Left lobe of liver (tissue), 2 donors: Measurements from ENCODE around the gene HDDC3. TPM values are rescaled to one million over a fixed set of nuclear protein-coding genes. Genes with fewer than 3 reads are reported as not detected.

Experiments
- ATAC-seq: fragments of 200-7000 bp; cut with Tn5 transposase; one replicate; pipeline ENCODE4 v1.9.1; 2020; ENCODE audit warnings: mild to moderate bottlenecking, moderate library complexity
- DNase-seq: peaks from one replicate; pipeline ENCODE4 v3.0.0-alpha.2; 2020; ENCODE audit warnings: low spot score
- total RNA-seq: library from RNA; stranded (reverse); gene quantifications from one replicate; pipeline ENCODE4 v1.2.1, GENCODE V29; 2021
- donor health status: DM: no; HTN: no; CAD: no; lungs with moderate emphysema.
- donor health status: DM: no; HTN: yes; CAD: no.

HDDC3 gene
- total RNA-seq, 1 donor from 2014 or later = 9.0 TPM

DNA sequence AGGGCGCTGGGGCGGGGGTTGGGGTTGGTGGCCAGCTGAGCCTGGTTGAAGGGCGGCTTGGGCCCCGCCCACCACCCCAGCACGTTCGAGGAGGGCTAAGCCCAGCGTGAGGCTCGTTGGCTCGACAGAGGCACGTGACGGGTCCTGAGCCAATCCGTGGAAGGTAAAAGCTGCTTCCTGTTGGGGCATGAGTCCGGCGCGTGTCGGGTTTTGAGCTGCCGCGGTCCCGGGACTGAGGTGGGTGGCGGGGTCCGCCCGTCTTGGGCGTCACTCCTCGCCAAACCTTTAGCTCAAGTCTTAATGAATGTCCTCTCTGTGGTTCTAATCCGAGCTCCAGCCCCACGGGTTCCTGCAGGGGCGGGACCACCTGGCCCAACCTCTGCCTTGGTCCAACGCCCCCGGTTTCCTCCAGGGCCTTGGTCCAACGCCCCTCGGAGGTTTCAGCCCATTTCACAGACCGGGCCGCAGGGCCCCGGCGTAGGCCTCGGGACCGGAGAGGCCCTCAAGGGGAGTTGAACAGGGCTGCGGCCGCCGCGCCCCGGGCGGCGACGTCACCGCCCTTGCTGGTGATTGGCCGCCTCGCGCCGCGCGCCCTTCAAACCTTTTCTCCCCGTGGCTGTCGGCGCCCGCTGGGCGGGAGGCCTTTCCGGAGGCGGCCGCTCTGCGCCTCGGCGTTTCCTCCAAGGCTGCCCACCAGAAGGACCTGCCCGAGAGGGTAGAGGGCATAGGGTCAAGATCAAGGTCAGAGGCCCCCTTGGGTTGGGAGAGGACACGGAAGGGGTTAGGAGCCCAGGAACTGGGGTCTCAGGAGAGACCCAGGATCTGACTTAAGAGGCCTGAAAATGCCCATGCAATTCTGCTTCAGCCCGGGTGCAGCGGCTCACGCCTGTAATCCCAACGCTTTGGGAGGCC, 22.6 kb upstream of the HDDC3 start, which contains the start of gene RCCD1:
Gene RCCD1, plus strand, starts transcription at position 173 of the 912 bp plus-strand sequence. CDS start 1,851 bp downstream, outside the sequence.
- DNase-seq (peak; percentile 96), ATAC-seq (peak; percentile 92)

DNA sequence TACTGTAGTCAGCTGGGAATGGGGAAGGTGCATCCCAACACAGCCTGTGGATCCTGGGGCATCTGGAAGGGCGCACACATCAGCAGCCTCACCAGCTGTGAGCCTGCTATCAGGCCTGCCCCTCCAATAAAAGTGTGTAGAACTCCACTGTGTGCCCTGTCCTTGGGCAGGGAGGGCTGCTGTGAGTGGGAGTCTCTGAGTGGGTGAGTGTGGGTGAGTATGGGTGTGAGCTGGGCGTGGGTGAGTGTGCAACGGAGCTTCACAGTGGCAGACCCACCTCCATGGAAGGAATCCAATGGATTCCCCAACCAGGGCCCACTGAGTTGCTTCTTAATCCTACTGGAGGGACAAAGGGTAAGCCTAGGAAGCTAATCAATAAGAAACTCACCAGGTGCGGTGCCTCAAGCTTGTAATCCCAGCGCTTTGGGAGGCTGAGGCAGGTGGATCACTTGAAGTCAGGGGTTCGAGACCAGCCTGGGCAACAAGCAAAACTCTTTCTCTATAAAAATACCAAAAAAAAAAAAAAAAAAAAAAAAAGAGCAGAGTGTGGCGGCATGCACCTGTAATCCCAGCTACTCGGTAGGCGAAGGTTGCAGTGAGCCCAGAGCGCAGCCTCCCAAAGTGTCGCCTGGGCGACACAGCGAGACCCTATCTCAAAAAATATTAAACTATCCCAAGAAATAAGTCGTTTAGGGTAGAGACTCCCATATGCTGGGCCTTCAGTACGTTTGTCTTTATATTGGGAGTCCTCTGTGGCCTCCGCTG, 21.8 kb upstream of the HDDC3 start:
- DNase-seq = no peak

DNA sequence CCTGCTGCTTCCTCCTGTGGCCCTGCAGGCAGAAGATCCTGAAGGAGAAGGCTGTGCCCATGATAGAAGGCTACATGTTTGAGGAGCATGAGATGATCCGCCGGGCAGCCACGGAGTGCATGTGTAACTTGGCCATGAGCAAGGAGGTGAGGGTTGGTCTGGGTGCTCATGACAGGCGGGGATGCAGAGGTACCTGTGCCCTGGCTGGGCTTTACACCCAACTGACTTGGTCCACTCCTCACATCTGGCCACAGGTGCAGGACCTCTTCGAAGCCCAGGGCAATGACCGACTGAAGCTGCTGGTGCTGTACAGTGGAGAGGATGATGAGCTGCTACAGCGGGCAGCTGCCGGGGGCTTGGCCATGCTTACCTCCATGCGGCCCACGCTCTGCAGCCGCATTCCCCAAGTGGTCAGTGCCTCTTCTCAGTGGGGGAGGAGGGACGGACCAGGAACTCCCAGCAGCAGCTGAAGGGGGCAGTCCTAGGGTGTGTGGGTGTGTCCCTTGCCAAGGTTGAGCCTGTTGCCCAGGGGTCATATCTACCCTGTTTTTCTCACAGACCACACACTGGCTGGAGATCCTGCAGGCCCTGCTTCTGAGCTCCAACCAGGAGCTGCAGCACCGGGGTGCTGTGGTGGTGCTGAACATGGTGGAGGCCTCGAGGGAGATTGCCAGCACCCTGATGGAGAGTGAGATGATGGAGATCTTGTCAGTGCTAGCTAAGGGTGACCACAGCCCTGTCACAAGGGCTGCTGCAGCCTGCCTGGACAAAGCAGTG, 20.7 kb upstream of the HDDC3 start:
- ATAC-seq (no peak), DNase-seq (no peak)

More for the DNA sequence above, 21.8 kb upstream of the HDDC3 start:
- ATAC-seq = no peak

DNA sequence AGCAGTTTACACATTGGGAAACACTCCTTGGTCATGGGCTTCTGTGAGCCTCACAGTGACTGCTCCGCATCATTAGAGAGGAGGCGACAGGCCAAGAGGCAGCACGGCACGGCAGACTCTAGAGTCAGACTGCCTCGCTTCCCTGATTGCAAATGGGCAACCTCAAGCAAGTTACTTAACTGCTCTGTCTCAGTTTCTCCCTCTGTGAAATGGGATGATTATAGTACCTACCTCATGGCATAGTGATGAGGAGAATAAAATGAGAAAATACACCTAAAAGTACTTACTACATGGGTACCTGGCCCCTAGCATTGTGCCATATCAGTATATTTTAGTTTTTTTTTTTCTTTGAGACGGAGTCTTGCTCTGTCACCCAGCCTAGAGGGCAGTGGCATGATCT, 18.3 kb upstream of the HDDC3 start:
- DNase-seq (no peak), ATAC-seq (no peak)

DNA sequence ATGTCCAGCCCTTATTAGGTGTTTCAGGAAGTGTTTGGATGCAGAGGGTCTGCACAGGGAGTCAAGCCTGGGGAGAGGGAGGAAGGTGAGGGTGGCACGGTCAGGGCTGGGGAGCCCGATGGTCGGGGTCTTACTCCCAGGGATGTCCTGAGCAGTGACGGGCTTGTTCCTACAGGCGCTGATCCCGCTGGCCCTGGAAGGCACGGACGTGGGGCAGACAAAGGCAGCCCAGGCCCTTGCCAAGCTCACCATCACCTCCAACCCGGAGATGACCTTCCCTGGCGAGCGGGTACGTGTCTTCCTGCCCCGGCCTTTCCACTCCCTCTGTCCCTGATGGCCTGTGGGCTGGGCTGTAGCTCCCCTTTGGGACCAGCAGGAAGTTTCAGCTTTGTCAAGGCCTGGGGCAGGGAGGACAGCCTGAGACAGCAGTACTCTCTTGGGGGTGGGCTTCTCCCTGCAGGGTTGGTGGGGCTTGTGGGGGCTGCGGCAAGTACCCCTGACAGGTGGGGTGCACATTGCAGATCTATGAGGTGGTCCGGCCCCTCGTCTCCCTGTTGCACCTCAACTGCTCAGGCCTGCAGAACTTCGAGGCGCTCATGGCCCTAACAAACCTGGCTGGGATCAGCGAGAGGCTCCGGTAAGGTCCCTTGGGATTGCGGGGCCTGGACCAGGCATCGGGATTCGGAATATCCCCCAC, 17.8 kb upstream of the HDDC3 start:
- ATAC-seq = no peak
- DNase-seq = no peak

DNA sequence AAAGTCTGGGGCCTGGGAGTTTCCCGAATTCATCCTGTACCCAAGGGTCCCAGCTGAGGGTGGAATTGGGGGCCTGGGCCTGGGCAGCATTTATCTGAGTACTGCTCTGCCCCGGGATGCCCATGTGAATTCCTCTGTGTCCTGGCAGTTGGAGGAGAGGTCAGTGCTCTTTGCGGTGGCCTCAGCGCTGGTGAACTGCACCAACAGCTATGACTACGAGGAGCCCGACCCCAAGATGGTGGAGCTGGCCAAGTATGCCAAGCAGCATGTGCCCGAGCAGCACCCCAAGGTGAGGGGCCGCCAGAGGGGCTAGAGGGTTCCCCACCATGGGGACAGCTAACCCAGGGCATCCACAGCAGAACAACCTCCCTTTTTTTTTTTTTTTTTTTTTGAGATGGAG, 16.2 kb upstream of the HDDC3 start:
- DNase-seq (no peak), ATAC-seq (no peak)

DNA sequence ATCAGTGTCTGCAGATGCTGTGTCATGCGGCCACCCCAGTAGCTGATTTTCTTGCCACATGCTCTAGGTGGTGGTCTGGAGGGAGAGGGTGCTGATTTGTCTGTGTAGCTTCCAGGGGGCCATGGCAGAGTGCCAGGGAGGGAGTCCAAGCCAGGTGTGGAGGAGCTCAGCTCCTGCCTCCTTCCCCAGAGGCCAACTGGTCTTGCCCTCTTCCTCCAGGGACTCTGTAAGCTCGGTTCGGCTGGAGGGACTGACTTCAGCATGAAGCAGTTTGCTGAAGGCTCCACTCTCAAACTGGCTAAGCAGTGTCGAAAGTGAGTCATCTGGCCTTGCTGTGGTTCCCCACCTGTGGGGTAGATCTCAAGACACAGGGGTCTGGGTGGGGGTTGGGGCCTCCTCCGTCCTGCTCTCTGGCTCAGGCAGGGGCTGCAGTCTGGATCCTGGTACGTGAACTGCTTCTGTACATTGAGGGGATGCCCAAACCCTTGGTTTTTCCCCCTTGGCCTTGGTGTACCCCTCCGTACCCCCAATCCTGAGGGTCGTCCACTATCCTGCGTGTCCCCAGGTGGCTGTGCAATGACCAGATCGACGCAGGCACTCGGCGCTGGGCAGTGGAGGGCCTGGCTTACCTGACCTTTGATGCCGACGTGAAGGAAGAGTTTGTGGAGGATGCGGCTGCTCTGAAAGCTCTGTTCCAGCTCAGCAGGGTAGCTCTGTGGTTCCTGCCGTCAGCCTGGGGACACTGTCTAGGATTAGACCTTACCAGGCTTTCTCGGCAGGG, 15.4 kb upstream of the HDDC3 start:
- ATAC-seq = no peak
- no peak for DNase-seq

DNA sequence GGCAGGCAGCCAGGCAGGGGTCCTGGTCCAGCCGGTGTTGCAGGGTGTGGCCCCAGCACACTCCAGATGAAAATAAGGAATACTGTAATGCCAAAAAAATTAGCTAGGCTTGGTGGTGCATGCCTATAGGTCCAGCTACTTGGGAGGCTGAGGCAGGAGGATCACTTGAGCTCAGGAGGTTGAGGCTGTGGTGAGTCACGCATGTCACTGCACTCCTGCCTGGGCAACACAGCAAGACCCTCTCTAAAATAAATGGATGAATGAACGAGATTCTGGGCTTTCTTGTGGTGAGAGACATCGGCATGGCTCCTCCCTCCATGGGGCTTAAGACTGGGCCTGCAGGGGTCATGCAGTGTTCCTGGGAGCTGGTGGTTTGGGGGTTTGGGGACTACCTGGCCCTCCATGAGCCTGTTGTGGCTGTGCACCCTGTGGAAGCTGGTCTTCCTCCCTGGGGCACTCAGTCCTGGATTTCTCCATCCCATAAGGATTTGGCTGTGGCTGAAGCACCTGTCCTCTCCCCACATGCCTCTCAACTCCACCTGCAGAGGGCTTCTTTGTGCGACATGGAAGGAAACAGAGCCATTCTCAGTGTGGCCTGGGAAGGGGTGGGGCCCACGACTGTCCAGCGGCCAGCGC, 14.7 kb upstream of the HDDC3 start:
- no peak for ATAC-seq

DNA sequence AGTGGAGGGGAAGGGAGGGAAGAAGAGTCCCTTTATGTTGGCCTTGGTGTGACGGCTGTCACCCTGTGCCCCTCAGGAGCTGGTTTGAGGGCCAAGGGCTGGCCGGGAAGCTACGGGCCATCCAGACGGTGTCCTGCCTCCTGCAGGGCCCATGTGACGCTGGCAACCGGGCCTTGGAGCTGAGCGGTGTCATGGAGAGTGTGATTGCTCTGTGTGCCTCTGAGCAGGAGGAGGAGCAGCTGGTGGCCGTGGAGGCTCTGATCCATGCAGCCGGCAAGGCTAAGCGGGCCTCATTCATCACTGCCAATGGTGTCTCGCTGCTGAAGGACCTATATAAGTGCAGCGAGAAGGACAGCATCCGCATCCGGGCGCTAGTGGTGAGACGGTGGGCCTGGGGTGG, 14.2 kb upstream of the HDDC3 start:
- DNase-seq = no peak

More for the DNA sequence above, 14.7 kb upstream of the HDDC3 start:
- no peak for DNase-seq

DNA sequence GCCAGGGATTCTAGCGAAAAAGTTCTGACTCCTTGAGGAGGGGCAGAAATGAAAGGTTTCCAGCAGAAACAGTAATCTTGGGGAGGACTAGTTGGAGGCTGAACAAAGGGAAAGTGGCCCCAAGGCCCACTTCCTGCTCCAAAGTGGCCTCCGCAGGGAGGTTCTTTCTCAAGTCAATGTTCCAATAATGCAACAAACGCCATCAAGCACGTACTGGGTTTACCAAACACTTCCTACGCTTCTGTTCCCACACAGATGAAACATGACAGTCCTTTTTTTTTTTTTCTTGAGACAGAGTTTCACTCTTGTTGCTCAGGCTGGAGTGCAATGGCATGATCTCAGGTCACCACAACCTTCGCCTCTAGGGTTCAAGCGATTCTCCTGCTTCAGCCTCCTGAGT, 12.7 kb upstream of the HDDC3 start:
- DNase-seq = no peak
- no peak for ATAC-seq

More for the DNA sequence above, 14.2 kb upstream of the HDDC3 start:
- ATAC-seq = no peak

DNA sequence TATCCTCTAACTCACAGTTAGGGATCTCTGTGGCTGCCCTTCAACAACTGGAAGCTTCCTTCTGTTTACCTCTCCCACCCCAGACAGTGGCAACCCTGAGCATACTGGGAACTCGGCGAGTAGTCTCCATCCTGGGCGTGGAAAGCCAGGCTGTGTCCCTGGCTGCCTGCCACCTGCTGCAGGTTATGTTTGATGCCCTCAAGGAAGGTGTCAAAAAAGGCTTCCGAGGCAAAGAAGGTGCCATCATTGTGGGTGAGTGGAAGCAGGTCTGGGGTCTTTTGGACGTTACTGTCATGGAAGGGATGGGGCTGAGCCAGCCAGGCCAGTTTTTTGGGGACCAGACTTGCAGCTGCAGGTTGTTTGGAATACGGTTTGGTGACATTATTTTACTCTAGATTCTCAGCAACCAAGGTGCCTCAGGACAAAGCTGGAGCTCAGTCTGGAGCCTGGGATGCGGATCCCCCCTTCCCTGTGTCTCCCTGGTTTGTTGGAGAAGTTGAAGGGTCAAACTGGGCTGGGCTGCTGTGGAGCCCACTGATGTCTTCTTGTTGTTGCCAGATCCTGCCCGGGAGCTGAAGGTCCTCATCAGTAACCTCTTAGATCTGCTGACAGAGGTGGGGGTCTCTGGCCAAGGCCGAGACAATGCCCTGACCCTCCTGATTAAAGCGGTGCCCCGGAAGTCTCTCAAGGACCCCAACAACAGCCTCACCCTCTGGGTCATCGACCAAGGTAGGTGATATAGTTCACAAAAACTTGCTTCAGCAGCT, 10.2 kb upstream of the HDDC3 start:
- no peak for DNase-seq
- ATAC-seq = no peak

DNA sequence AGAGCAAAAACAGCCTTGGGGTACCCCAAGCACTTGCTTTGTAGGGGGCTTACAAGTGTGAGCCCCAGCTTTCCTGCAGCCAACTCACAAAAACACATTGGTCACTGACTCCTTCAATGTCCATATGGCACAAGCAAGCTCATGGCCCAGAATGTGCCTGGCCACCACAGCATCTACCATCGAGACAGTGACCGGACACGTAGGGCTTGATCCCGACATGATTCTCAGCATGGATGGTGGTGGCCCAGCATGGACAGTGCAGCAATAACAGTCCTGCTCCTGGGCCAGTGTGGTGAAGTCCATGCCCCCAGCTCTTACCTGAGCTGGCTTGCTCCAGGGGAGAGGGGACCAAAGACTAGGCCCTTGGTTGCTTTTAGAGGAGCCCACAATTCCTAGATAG, 8.7 kb upstream of the HDDC3 start:
- DNase-seq (no peak), ATAC-seq (no peak)

DNA sequence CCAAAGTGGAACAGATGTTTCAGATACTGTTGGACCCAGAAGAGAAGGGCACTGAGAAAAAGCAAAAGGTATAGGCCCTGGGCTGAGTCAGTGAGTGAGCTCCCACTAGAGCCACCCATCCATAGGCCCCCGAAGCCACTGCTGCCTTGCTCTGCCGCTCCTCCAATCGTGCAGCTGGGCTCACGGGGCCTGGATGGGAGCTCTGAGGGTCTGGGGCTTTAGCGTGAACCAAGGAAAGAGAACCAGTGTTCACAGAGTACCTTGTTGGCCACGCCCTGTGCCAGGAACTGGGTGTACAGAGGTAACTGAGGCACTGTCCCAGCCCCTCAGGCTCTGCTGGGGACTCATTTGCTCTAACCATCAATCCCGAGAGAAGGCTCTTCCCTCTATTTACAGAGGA, 7.4 kb upstream of the HDDC3 start:
- DNase-seq = no peak

DNA sequence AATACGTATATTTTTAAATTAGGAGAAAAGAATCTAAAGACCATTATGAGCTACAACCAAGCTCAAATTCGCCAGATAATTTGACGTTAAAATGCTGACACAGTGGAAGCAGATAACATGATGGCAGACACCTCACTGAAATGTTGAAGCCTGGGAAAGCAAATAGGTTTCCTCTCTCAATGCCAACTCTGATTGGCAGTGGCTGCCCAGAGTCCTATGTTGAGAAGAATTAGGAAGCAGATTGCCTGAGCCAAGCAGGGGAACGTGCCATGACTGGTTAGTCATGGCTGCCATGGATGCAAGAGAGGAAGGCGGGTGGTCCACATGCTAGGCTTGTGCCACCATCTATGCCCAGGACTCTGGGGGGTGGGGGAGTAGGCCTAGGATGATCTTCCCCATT, 5.9 kb upstream of the HDDC3 start:
- no peak for DNase-seq
- no peak for ATAC-seq

More for the DNA sequence above, 7.4 kb upstream of the HDDC3 start:
- ATAC-seq = no peak

DNA sequence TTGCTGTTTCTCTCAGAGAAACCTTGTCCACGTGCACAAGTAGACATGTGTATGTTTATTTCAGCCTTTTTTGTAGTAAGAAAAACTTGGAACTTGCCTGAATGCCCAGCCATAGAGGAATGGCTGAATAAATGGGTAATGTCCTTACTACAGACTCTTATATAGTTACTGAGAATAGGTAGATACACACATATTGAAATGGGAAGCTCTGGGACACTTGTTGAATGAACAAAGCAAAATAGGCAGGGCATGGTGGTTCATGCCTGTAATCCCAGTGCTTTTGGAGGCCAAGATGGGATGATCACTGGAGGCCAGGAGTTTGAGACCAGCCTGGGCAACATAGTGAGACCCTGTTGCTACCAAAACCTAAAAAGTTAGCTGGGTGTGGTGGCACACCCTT, 4.5 kb upstream of the HDDC3 start:
- no peak for DNase-seq
- no peak for ATAC-seq

DNA sequence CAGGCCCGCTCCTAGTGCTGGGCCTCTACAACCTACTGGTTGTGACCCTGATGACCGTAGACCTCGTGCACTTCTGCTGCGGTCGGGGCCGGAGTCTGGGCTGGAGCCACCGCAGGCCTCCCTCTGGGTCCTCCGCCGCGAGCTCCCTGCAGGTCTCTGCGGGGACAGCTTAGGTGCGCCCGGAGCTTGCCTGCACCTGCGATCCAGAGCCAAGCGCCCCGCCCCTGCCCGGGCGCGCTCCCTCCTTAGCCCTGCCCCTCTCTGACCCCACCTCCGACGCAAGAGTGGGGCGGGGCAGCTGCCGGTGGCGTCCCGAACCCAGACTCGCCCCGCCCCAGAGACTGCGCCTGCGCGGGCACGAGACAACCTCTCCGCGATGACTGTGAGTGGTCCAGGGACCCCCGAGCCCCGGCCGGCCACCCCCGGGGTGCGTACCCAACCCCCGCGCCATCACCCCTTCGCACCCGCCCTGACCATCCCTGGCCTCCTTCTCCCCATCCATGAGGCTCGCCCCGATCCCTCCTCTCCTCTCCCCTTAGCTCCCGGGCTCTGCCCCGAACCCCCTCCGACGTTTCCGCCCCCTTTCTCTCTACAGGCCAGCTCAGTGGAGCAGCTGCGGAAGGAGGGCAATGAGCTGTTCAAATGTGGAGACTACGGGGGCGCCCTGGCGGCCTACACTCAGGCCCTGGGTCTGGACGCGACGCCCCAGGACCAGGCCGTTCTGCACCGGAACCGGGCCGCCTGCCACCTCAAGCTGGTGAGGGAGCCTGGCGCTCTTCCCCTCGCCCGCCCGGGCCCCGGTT, 2.8 kb upstream of the HDDC3 start, which contains the start of gene UNC45A:
Gene UNC45A, plus strand, starts transcription at position 337 of the 803 bp plus-strand sequence. Its CDS starts 40 bp downstream, at position 377.
- ATAC-seq (peak; percentile 78), DNase-seq (peak; percentile 96)

DNA sequence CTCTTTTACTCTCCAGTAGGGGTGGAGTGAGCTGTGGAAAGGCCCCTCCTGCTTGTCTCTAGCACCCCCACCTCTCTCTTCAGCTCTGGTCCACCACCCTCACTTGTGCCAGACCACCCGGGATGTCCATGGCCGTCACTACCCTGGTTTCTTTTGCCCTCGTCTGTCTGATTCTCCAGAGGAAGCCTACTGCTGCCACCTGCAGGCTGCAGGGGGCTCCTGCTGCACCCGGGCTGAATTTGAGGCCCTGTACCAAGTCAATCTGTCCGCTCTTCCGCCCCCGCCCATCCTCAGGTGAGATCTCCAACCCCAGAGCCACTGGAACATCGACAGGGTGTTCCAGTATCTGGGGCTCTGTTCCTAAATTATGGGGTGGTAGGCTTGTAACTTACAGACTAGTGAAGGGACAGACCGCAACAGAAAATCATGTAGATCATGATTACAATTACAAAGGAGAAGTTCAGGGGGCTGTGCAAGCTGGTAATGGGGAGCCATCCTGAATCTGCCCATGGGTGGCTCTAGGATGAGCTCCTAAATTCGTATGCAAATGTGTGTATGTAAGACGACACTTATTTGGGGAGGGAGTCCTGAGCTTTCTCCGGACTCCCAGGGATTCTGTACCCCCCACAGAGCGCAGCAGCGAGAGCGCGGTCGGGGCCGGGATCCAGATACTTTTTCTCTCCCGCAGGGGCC, 2.1 kb upstream of the HDDC3 start:
- ATAC-seq = peak; percentile 56
- DNase-seq = peak; percentile 85
